A549 (cell line): ENCODE measurements around the gene RAB8B. TPM values are rescaled to one million over a fixed set of nuclear protein-coding genes. Genes with fewer than 3 reads are reported as not detected.

Experiments used
- ATAC-seq, 2 experiments: fragments of 200-7000 bp in 1 of 2; fragments of >200 bp in 1 of 2; cut with Nextera tagmentation in 1 of 2; cut with Tn5 transposase in 1 of 2; 3 replicates each; pipeline versions ENCODE4 v1.8.0 to v1.9.1; 2018 to 2020; ENCODE audit warnings: mild to moderate bottlenecking in 1 of 2, moderate library complexity in 1 of 2
- CTCF ChIA-PET: fragments of 300-600 bp; sonication (Branson Sonifier 250); formaldehyde crosslinking; extraction: SDS; loops from one replicate; lab custom pipeline; 2021; ENCODE audit warnings: antibody characterized with exemption, inconsistent platforms; lab: Yijun Ruan, JAX
- POLR2A ChIA-PET: fragments of 350-600 bp; formaldehyde crosslinking; extraction: SDS; loops from one replicate; lab custom pipeline; 2021; ENCODE audit warnings: antibody characterized with exemption, inconsistent platforms; lab: Yijun Ruan, JAX
- DNase-seq, 2 experiments: peaks; one replicate each; pipeline versions ENCODE4 v3.0.0 to v3.0.0-alpha.2; 2011 to 2016; ENCODE audit warnings: low read depth in 1 of 2, low spot score in 1 of 2
- FAIRE-seq: peaks from 2 replicates; lab custom pipeline; 2011; peaks lifted over from hg19 to GRCh38; lab: Jason Lieb, UNC
- H3K27ac ChIP-seq, 2 experiments: fragments of >200 bp; sonication (Bioruptor Twin); formaldehyde crosslinking; 3 replicates each; pipeline ENCODE4 v1.5.1; 2016 to 2017
- H3K4me1 ChIP-seq: fragments of >200 bp; sonication (Bioruptor Twin); formaldehyde crosslinking; 3 replicates; pipeline ENCODE4 v1.6.1; 2016
- H3K4me2 ChIP-seq: fragments of >200 bp; sonication (Bioruptor Twin); formaldehyde crosslinking; 3 replicates; pipeline ENCODE4 v1.6.1; 2016
- H3K4me3 ChIP-seq: fragments of >200 bp; sonication (Bioruptor Twin); formaldehyde crosslinking; 3 replicates; pipeline ENCODE4 v1.5.1; 2016
- H3K9me3 ChIP-seq: fragments of >200 bp; sonication (Bioruptor Twin); formaldehyde crosslinking; 3 replicates; pipeline ENCODE4 v1.6.1; 2016
- ATOH8 ChIP-seq: fragments of 250-450 bp; sonication (Bioruptor Pico); IDR thresholded peaks from 2 replicates; pipeline ENCODE4 v1.5.0; 2020; ENCODE audit warnings: low read depth, mild to moderate bottlenecking, moderate library complexity
- BHLHE40 ChIP-seq: IDR thresholded peaks from 2 replicates; pipeline ENCODE4 v1.6.1; 2012; ENCODE audit warnings: low read depth, low read length, inconsistent platforms
- CBX2 ChIP-seq: fragments of 200-600 bp; sonication (generic); IDR thresholded peaks from 2 replicates; pipeline ENCODE4 v1.6.1; 2016; ENCODE audit warnings: low read depth, mild to moderate bottlenecking, borderline replicate concordance
- CBX8 ChIP-seq: fragments of 200-600 bp; sonication (generic); IDR thresholded peaks from 2 replicates; pipeline ENCODE4 v1.6.1; 2016
- CHD2 ChIP-seq: fragments of 150-350 bp; IDR thresholded peaks from 2 replicates; pipeline ENCODE4 v1.6.1; 2014; ENCODE audit warnings: low read length; ENCODE audit not compliant: partially characterized antibody
- EHF ChIP-seq: fragments of 250-450 bp; sonication (Bioruptor Pico); IDR thresholded peaks from 2 replicates; pipeline ENCODE4 v1.5.0; 2020; ENCODE audit warnings: mild to moderate bottlenecking
- FOSL2 ChIP-seq, 2 experiments: fragments of 450-650 bp in 1 of 2; fragments of >200 bp in 1 of 2; sonication (Bioruptor Twin) in 1 of 2; formaldehyde crosslinking; IDR thresholded peaks; 2 replicates each; pipeline versions ENCODE4 v1.5.0 to v1.6.1; 2016 to 2020; ENCODE audit warnings: mild to moderate bottlenecking in 1 of 2, moderate library complexity in 1 of 2
- HOXB13 ChIP-seq: fragments of 250-450 bp; sonication (Bioruptor Pico); IDR thresholded peaks from 2 replicates; pipeline ENCODE4 v1.5.0; 2020; ENCODE audit warnings: low read depth, mild to moderate bottlenecking, moderate library complexity
- HOXB5 ChIP-seq: fragments of 250-450 bp; sonication (Bioruptor Pico); IDR thresholded peaks from 2 replicates; pipeline ENCODE4 v1.5.0; 2020; ENCODE audit warnings: mild to moderate bottlenecking, moderate library complexity
- JUN ChIP-seq, 2 experiments: fragments of >200 bp; sonication (Bioruptor Twin); formaldehyde crosslinking; IDR thresholded peaks; 2 replicates in 1 of 2; 3 replicates in 1 of 2; pipeline ENCODE4 v1.6.1; 2016 to 2017
- NR3C1 ChIP-seq: fragments of >200 bp; sonication (Bioruptor Twin); formaldehyde crosslinking; IDR thresholded peaks from 3 replicates; pipeline ENCODE4 v1.6.1; 2017
- POLR2A ChIP-seq: IDR thresholded peaks from 2 replicates; pipeline ENCODE4 v1.6.1; 2012; ENCODE audit warnings: mild to moderate bottlenecking, low read length
- RAD21 ChIP-seq, 2 experiments: fragments of >200 bp in 1 of 2; sonication (Bioruptor Twin) in 1 of 2; formaldehyde crosslinking in 1 of 2; IDR thresholded peaks in 1 of 2; conservative IDR thresholded peaks in 1 of 2; 2 replicates in 1 of 2; 3 replicates in 1 of 2; pipeline ENCODE4 v1.6.1; 2012 to 2018; ENCODE audit warnings: inconsistent platforms in 1 of 2
- RARB ChIP-seq: fragments of 250-450 bp; sonication (Bioruptor Pico); IDR thresholded peaks from 2 replicates; pipeline ENCODE4 v1.8.0; 2021; ENCODE audit warnings: mild to moderate bottlenecking, moderate library complexity
- RCOR1 ChIP-seq: fragments of 150-350 bp; IDR thresholded peaks from 2 replicates; pipeline ENCODE4 v1.6.1; 2014; ENCODE audit warnings: antibody characterized with exemption, low read length, low read depth
- RNF2 ChIP-seq: fragments of 200-600 bp; sonication (generic); IDR thresholded peaks from 2 replicates; pipeline ENCODE4 v1.6.1; 2016; ENCODE audit warnings: low read depth, mild to moderate bottlenecking, antibody characterized with exemption, moderate library complexity, borderline replicate concordance
- SMC3 ChIP-seq: fragments of >200 bp; sonication (Bioruptor Twin); formaldehyde crosslinking; IDR thresholded peaks from 3 replicates; pipeline ENCODE4 v1.6.1; 2018; ENCODE audit warnings: inconsistent platforms
- TFCP2L1 ChIP-seq: fragments of 250-450 bp; sonication (Bioruptor Pico); IDR thresholded peaks from 2 replicates; pipeline ENCODE4 v1.5.0; 2021; ENCODE audit warnings: mild to moderate bottlenecking
- ZC3H11A ChIP-seq: fragments of 450-650 bp; IDR thresholded peaks from 2 replicates; pipeline ENCODE4 v1.6.1; 2014; ENCODE audit warnings: antibody characterized with exemption, mild to moderate bottlenecking
- ZNF302 ChIP-seq: fragments of 250-450 bp; sonication (Bioruptor Pico); IDR thresholded peaks from 2 replicates; pipeline ENCODE4 v1.9.0; 2021; ENCODE audit warnings: inconsistent platforms, mild to moderate bottlenecking, moderate library complexity
- ZSCAN20 ChIP-seq: fragments of 250-450 bp; sonication (Bioruptor Pico); IDR thresholded peaks from 2 replicates; pipeline ENCODE4 v1.8.0; 2022; ENCODE audit warnings: mild to moderate bottlenecking, moderate library complexity
- WGBS: methylation state at CpG from one replicate; pipeline ENCODE4 v1.1.6; 2017; ENCODE audit errors: missing lambda C conversion rate; 5-methylcytosine and 5-hydroxymethylcytosine counted together
- polyA plus RNA-seq, 4 experiments: library from polyadenylated mRNA; depleted of rRNA in 3 of 4; stranded (reverse); fragments of >200 nt; fragmentation: RNase III in 1 of 4; extraction: RNeasy Plus Mini Kit Qiagen cat#74134 plus additional on column Dnase treatment in 1 of 4; gene quantifications; 2 replicates in 3 of 4; 3 replicates in 1 of 4; pipeline ENCODE4 v1.2.3, GENCODE V29; 2011 to 2017
- TF ChIP-seq, protein P1 (sequence below): fragments of >200 bp; sonication (Bioruptor Twin); formaldehyde crosslinking; IDR thresholded peaks from 3 replicates; pipeline ENCODE4 v1.6.1; 2016
- TF ChIP-seq, protein P2 (sequence below): IDR thresholded peaks from 2 replicates; pipeline ENCODE4 v1.6.1; 2012; ENCODE audit warnings: low read depth, borderline replicate concordance
- TF ChIP-seq, protein P3 (sequence below): fragments of 150-350 bp; IDR thresholded peaks from 2 replicates; pipeline ENCODE4 v1.6.1; 2014; ENCODE audit warnings: low read depth, mild to moderate bottlenecking, low read length
- TF ChIP-seq, protein P4 (sequence below): fragments of 250-450 bp; sonication (Bioruptor Pico); IDR thresholded peaks from 2 replicates; pipeline ENCODE4 v1.5.0; 2021; ENCODE audit warnings: mild to moderate bottlenecking, moderate library complexity, borderline replicate concordance

Gene RAB8B
- polyA plus RNA-seq, 2 of the 4 experiments (the other 2 are of a cell fraction) = 21.5 to 41.4 TPM

DNA sequence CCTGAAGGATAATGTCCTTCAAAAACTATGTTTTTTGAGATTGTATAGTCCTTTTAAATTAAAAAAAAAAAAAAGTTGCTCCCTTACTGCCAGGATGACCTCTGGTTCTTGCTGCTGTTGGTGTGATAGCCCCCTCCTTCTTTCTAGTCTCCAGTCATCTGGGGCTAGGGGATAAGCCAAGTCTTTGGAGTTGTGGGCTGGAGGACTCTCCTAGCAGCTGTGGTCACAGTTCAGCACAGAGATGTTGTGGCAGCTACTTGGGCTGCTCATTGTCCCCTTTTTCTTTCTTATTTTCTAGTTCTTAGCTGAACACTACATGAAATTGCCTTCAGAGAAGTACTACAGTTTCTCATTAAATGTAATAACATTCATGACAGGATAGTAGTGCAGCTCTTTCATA lies 48.8 kb downstream of the RAB8B start (continued):
- TF ChIP-seq, protein P1, sequence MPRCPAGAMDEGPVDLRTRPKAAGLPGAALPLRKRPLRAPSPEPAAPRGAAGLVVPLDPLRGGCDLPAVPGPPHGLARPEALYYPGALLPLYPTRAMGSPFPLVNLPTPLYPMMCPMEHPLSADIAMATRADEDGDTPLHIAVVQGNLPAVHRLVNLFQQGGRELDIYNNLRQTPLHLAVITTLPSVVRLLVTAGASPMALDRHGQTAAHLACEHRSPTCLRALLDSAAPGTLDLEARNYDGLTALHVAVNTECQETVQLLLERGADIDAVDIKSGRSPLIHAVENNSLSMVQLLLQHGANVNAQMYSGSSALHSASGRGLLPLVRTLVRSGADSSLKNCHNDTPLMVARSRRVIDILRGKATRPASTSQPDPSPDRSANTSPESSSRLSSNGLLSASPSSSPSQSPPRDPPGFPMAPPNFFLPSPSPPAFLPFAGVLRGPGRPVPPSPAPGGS = no peak
- TF ChIP-seq CBX2 = no peak

DNA sequence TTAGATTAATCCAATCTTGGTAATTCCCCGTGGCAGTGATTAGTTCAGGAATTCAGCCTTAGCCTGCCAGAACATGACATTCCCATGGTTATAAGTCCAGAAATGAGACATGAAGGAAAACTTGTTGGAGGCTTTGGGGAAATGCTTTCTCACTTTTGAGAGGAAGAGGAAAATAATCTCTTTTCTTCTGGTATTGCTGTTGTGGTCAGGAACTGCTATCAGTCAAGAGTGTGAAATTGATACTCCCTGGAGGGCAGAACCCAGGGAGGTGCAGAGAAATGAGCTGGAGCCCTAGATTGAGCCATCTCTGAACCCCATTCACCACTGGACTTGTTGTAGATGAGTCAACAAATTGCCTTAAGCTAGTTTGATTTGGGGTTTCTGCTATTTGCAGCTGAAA lies 49.4 kb downstream of the RAB8B start:
- ChIA-PET POLR2A (interaction anchor here (0.7 to 0.8 kb wide), 2 partner anchors 38 to 82 kb away, joined by 4 read pairs; partner anchors contain the start of gene RPS27L), CTCF (interaction anchor here (0.6 to 1.6 kb wide), 8 partner anchors 10 to 570 kb away, joined by 3 to 5 read pairs (median 3); no protein-coding TSS in a partner anchor)
- no peak for DNase-seq
- FAIRE-seq = no peak
- TF ChIP-seq RNF2 = no peak
- TF ChIP-seq, protein P2, sequence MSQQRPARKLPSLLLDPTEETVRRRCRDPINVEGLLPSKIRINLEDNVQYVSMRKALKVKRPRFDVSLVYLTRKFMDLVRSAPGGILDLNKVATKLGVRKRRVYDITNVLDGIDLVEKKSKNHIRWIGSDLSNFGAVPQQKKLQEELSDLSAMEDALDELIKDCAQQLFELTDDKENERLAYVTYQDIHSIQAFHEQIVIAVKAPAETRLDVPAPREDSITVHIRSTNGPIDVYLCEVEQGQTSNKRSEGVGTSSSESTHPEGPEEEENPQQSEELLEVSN = no peak
- TF ChIP-seq JUN (IDR thresholded peaks at IDR 0.05) = no peak
- no peak for TF ChIP-seq SMC3
- TF ChIP-seq, protein P3, sequence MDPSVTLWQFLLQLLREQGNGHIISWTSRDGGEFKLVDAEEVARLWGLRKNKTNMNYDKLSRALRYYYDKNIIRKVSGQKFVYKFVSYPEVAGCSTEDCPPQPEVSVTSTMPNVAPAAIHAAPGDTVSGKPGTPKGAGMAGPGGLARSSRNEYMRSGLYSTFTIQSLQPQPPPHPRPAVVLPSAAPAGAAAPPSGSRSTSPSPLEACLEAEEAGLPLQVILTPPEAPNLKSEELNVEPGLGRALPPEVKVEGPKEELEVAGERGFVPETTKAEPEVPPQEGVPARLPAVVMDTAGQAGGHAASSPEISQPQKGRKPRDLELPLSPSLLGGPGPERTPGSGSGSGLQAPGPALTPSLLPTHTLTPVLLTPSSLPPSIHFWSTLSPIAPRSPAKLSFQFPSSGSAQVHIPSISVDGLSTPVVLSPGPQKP = no peak
- TF ChIP-seq ZNF302 = no peak
- no peak for TF ChIP-seq POLR2A
- TF ChIP-seq BHLHE40 = no peak
- Histone ChIP-seq H3K4me1 (peaks cover 34% of the 10 kb centered on the region), H3K4me2 (no peak overlapping the region), H3K9me3 (peaks cover 14% of the 10 kb centered on the region; the same call in 2 of the 3 replicates), H3K27ac (peak overlapping the region in 1 of 2 experiments; percentile 4; a peak in 2 of 6 replicates), H3K4me3 (no peak overlapping the region)
- 92% methylated on average over 1 of the region's 1 CpG for WGBS
- ATAC-seq = no peak

DNA sequence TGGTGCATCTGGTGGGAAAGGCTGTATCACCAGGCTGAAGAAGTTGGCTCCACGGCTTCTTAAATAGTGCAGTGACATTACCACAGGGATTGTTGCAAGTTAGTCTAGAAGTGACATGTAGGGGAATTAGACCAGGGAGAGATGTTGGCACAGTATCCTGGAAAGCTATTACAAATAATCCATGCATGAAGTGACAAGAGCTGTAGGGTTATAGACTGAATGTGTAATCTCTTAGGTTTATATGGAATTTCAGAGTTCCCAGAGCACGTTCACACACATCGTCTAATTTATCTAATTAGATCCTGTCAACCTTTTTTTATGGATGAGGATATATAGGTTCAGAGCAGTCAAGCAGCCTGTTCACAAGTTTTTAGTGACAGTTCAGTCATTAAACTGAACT lies 50.7 kb downstream of the RAB8B start:
- POLR2A ChIA-PET = no interaction called here
- 0 out of 6 replicates have a peak overlapping the region, but pooled peaks of 1 of the 2 experiments have one; percentile 8 for H3K27ac ChIP-seq
- FAIRE-seq = no peak
- TF ChIP-seq ZC3H11A (no peak), NR3C1 (no peak), CHD2 (no peak), RNF2 (no peak), HOXB5 (CRISPR knock-in tag) (no peak), RARB (CRISPR knock-in tag) (no peak), ZSCAN20 (CRISPR knock-in tag) (no peak), HOXB13 (no peak), TFCP2L1 (CRISPR knock-in tag) (no peak), RCOR1 (no peak), FOSL2 (IDR thresholded peaks at IDR 0.05) (no peak), FOSL2 (CRISPR knock-in tag; IDR thresholded peaks at IDR 0.05) (no peak), EHF (CRISPR knock-in tag) (no peak), BHLHE40 (no peak), CBX8 (no peak), RAD21 (conservative IDR thresholded peaks at IDR 0.05 in 1 of 2, IDR thresholded peaks at IDR 0.05 in 1 of 2) (no peak), ATOH8 (CRISPR knock-in tag) (no peak)
- TF ChIP-seq, protein P4, sequence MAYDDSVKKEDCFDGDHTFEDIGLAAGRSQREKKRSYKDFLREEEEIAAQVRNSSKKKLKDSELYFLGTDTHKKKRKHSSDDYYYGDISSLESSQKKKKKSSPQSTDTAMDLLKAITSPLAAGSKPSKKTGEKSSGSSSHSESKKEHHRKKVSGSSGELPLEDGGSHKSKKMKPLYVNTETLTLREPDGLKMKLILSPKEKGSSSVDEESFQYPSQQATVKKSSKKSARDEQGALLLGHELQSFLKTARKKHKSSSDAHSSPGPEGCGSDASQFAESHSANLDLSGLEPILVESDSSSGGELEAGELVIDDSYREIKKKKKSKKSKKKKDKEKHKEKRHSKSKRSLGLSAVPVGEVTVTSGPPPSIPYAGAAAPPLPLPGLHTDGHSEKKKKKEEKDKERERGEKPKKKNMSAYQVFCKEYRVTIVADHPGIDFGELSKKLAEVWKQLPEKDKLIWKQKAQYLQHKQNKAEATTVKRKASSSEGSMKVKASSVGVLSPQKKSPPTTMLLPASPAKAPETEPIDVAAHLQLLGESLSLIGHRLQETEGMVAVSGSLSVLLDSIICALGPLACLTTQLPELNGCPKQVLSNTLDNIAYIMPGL (CRISPR knock-in tag) = no peak
- TF ChIP-seq, all 56 proteins: peak for 0
- peaks cover 14% of the 10 kb centered on the region; the same call in 2 of the 3 replicates for H3K9me3 ChIP-seq
- DNase-seq (no peak), ATAC-seq (no peak)
- H3K4me3 ChIP-seq = no peak overlapping the region
- WGBS = 91% methylated on average over 3 of the region's 3 CpGs
- H3K4me1 ChIP-seq = peaks cover 21% of the 10 kb centered on the region
- CTCF ChIA-PET = interaction anchor here (0.6 to 1.2 kb wide), 4 partner anchors 9 to 661 kb away, joined by 3 to 4 read pairs (median 4); no protein-coding TSS in a partner anchor
- H3K4me2 ChIP-seq = no peak overlapping the region
